IPS DF 6.9 (cell line): ENCODE measurements around the gene OR10P1.
A peak's percentile ranks its signal among the peaks of the same experiment; 100 is the strongest.

Experiments used
- DNase-seq: peaks from one replicate; pipeline ENCODE4 v3.0.0-alpha.2; 2013; ENCODE audit warnings: low read depth, low spot score
- H3K27ac ChIP-seq: one replicate; pipeline ENCODE4 v1.5.1; 2013; ENCODE audit warnings: low read length, control low read depth
- H3K27me3 ChIP-seq: 2 replicates; pipeline ENCODE4 v1.6.1; 2013; ENCODE audit warnings: mild to moderate bottlenecking, low read length; ENCODE audit not compliant: control insufficient read depth, insufficient read depth
- H3K36me3 ChIP-seq: 2 replicates; pipeline ENCODE4 v1.6.1; 2013; ENCODE audit warnings: low read length; ENCODE audit not compliant: control insufficient read depth, insufficient read depth
- H3K4me1 ChIP-seq: 2 replicates; pipeline ENCODE4 v1.6.1; 2013; ENCODE audit warnings: low read length; ENCODE audit not compliant: control insufficient read depth, insufficient read depth
- H3K4me3 ChIP-seq: 2 replicates; pipeline ENCODE4 v1.5.1; 2013; ENCODE audit warnings: mild to moderate bottlenecking, low read length
- H3K9me3 ChIP-seq: 2 replicates; pipeline ENCODE4 v1.6.1; 2013; ENCODE audit warnings: low read length, inconsistent platforms; ENCODE audit not compliant: control insufficient read depth, insufficient read depth
- WGBS: extraction: QIAGEN DNeasy Blood & Tissue Kit; methylation state at CpG from one replicate; pipeline ENCODE4 v1.1.7; 2013; ENCODE audit warnings: mixed read lengths, missing lambda C conversion rate; ENCODE audit not compliant: insufficient read length, insufficient coverage; 5-methylcytosine and 5-hydroxymethylcytosine counted together

Gene OR10P1

DNA sequence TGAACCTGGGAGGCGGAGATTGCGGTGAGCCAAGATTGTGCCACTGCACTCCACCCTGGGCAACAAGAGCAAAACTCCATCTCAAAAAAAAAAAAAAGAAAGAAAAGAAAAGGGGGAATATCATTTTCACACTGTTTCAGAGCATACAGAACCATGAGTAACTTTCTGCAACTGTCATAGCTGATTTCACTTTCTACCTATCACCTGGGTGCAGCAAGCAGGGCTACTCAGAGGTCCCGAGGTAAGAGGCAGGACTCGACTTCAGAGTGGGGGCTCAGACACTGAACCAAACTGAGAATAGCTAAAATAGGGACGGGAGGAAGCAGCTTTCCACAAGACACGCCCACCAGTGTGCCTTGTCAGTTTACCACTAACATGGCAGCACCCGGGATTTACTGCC, 29.8 kb downstream of the OR10P1 start:
- Histone ChIP-seq H3K9me3 (no peaks in the 10 kb centered on the region), H3K4me3 (no peak overlapping the region), H3K27ac (no peak overlapping the region), H3K4me1 (no peaks in the 10 kb centered on the region), H3K27me3 (no peaks in the 10 kb centered on the region), H3K36me3 (no peaks in the 10 kb centered on the region)
- no peak for DNase-seq
- no CpG with 5 or more reads among the region's 7 CpGs for WGBS

GRCh38 chr12:55670276-55670675, 33.6 kb downstream of the OR10P1 start:
- H3K4me3 ChIP-seq = no peak overlapping the region
- DNase-seq = no peak

GRCh38 chr12:55671746-55672145, 35.1 kb downstream of the OR10P1 start:
- H3K9me3 ChIP-seq = no peaks in the 10 kb centered on the region
- WGBS = no CpG with 5 or more reads among the region's 4 CpGs
- no peak overlapping the region for H3K4me3 ChIP-seq
- no peak for DNase-seq
- H3K27me3 ChIP-seq = no peaks in the 10 kb centered on the region
- no peak overlapping the region for H3K27ac ChIP-seq
- no peaks in the 10 kb centered on the region for H3K36me3 ChIP-seq
- H3K4me1 ChIP-seq = no peaks in the 10 kb centered on the region

More at GRCh38 chr12:55670276-55670675, 33.6 kb downstream of the OR10P1 start:
- no peaks in the 10 kb centered on the region for H3K36me3 ChIP-seq
- H3K27ac ChIP-seq = no peak overlapping the region
- H3K9me3 ChIP-seq = no peaks in the 10 kb centered on the region
- H3K4me1 ChIP-seq = no peaks in the 10 kb centered on the region
- H3K27me3 ChIP-seq = no peaks in the 10 kb centered on the region

GRCh38 chr12:55673638-55674037, 36.9 kb downstream of the OR10P1 start:
- H3K4me1 ChIP-seq = no peaks in the 10 kb centered on the region
- no peak overlapping the region for H3K4me3 ChIP-seq
- no peak for DNase-seq

GRCh38 chr12:55675666-55676065, 39.0 kb downstream of the OR10P1 start:
- Histone ChIP-seq H3K9me3 (no peaks in the 10 kb centered on the region), H3K36me3 (no peaks in the 10 kb centered on the region), H3K27me3 (no peaks in the 10 kb centered on the region), H3K4me1 (no peaks in the 10 kb centered on the region), H3K27ac (no peak overlapping the region), H3K4me3 (no peak overlapping the region)
- WGBS = no CpG with 5 or more reads among the region's 8 CpGs
- DNase-seq = no peak

More at GRCh38 chr12:55673638-55674037, 36.9 kb downstream of the OR10P1 start:
- Histone ChIP-seq H3K27me3 (no peaks in the 10 kb centered on the region), H3K36me3 (no peaks in the 10 kb centered on the region), H3K9me3 (no peaks in the 10 kb centered on the region), H3K27ac (no peak overlapping the region)

DNA sequence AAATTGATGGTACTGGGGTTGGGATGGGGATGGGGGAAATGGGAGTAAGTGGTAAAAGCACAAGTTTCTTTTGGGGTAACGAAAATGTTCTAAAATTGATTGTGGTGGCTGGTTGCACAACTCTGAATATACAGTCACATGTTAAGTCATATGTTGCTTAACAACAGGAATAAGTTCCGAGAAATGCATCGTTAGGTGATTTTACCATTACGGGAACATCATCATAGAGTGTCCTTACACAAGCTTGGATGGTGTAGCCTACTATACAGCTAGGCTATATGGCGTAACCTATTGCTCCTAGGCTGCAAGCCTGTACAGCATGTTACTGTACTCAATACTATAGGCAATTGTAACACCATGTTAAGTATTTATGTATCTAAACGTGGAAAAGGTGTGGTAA, 40.0 kb downstream of the OR10P1 start:
- Histone ChIP-seq H3K4me3 (no peak overlapping the region), H3K9me3 (no peaks in the 10 kb centered on the region), H3K36me3 (no peaks in the 10 kb centered on the region), H3K27me3 (no peaks in the 10 kb centered on the region), H3K27ac (no peak overlapping the region), H3K4me1 (no peaks in the 10 kb centered on the region; the same call in 1 of the 2 replicates)
- WGBS = 100% methylated on average over 1 of the region's 6 CpGs
- DNase-seq = no peak

GRCh38 chr12:55679691-55680090, 43.0 kb downstream of the OR10P1 start:
- no peak for DNase-seq
- Histone ChIP-seq H3K27me3 (no peaks in the 10 kb centered on the region), H3K4me1 (peaks cover 4% of the 10 kb centered on the region; the same call in 1 of the 2 replicates), H3K4me3 (no peak overlapping the region), H3K9me3 (no peaks in the 10 kb centered on the region), H3K27ac (no peak overlapping the region), H3K36me3 (0 out of 2 replicates have a peak, but pooled peaks cover under 1% of the 10 kb centered on the region)
- WGBS = no CpG with 5 or more reads among the region's 5 CpGs

GRCh38 chr12:55681142-55682077, 44.7 kb downstream of the OR10P1 start:
- no peak overlapping the region for H3K27ac ChIP-seq
- peak; percentile 79 for DNase-seq
- no CpG with 5 or more reads among the region's 17 CpGs for WGBS
- H3K27me3 ChIP-seq = no peaks in the 10 kb centered on the region
- no peaks in the 10 kb centered on the region for H3K9me3 ChIP-seq
- peaks cover 4% of the 10 kb centered on the region; the same call in 1 of the 2 replicates for H3K4me1 ChIP-seq
- H3K36me3 ChIP-seq = peaks cover 6% of the 10 kb centered on the region; the same call in 1 of the 2 replicates
- H3K4me3 ChIP-seq = no peak overlapping the region

DNA sequence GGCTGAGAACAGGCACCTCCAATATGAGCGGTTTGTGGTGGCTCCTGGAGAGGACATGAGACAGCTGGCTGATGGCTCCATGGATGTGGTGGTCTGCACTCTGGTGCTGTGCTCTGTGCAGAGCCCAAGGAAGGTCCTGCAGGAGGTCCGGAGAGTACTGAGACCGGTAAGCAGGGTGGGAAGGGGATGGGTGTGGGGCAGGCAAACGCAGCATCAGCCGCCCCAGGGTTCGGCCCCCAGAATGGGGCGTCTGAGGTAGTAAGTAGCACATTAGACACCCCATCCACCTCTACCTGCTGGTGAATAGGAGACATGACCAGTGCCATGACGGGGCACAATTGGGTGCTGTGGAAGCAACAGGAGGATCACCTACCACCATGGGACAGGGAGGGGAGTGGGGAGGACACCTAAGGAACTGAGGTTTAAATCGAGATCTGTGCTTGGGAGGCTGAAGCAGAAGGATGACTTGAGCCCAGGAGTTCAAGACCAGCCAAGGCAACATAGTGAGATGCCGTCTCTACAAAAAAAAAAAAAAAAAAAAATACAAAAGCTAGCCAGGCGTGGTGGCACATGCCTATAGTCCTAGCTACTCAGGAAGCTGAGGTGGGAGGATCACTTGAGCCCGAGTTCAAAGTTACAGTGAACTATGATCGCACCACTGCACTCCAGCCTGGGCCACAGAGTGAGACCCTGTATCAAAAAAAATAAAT, 45.5 kb downstream of the OR10P1 start:
- H3K9me3 ChIP-seq = no peaks in the 10 kb centered on the region
- H3K4me3 ChIP-seq = no peak overlapping the region
- DNase-seq = no peak
- no CpG with 5 or more reads among the region's 13 CpGs for WGBS
- peaks cover 6% of the 10 kb centered on the region; the same call in 1 of the 2 replicates for H3K36me3 ChIP-seq
- no peak overlapping the region for H3K27ac ChIP-seq
- peaks cover 4% of the 10 kb centered on the region; the same call in 1 of the 2 replicates for H3K4me1 ChIP-seq
- no peaks in the 10 kb centered on the region for H3K27me3 ChIP-seq

- DNase-seq = no peak
- Histone ChIP-seq H3K27ac (no peak overlapping the region), H3K4me1 (peaks cover 4% of the 10 kb centered on the region; the same call in 1 of the 2 replicates), H3K27me3 (no peaks in the 10 kb centered on the region), H3K36me3 (peaks cover 10% of the 10 kb centered on the region), H3K9me3 (no peaks in the 10 kb centered on the region), H3K4me3 (no peak overlapping the region)
- WGBS = no CpG with 5 or more reads among the region's 7 CpGs
Observed at GRCh38 chr12:55683676-55684075, 47.0 kb downstream of the OR10P1 start.
